ENCODE measurements around the gene RPS6KA2. TPM values are rescaled to one million over a fixed set of nuclear protein-coding genes. Genes with fewer than 3 reads are reported as not detected.

RPS6KA2 gene
- total RNA-seq, 1 experiment from 2014 or later, result 12.3 TPM

- Histone ChIP-seq H3K23ac (ENCODE audit: insufficient read length, low read depth, low read length) (no peak overlapping the region), H2BK15ac (ENCODE audit: low read depth, low read length) (no peak overlapping the region), H2AFZ (ENCODE audit: low read length) (no peak overlapping the region), H2BK12ac (ENCODE audit: insufficient read length, low read depth, low read length) (no peak overlapping the region), H3K4me1 (ENCODE audit: insufficient read depth, low read length) (no peaks in the 10 kb centered on the region), H3K14ac (ENCODE audit: insufficient read depth, low read length) (no peak overlapping the region; the same call in 1 of the 2 replicates), H3K79me2 (ENCODE audit: insufficient read depth, low read length) (no peaks in the 10 kb centered on the region), H3K4ac (ENCODE audit: low read depth, low read length) (no peak overlapping the region; the same call in 1 of the 2 replicates), H3K9ac (ENCODE audit: extremely low read depth, insufficient read length, low read length) (no peak overlapping the region), H3K79me1 (ENCODE audit: insufficient read depth, low read depth, low read length, poor library complexity, severe bottlenecking) (no peaks in the 10 kb centered on the region), H2AK5ac (ENCODE audit: insufficient read length, low read length) (no peak overlapping the region), H4K91ac (ENCODE audit: insufficient read length, low read depth, low read length) (no peak overlapping the region), H2BK5ac (ENCODE audit: insufficient read length, low read length) (no peak overlapping the region), H4K5ac (ENCODE audit: insufficient read length, low read depth, low read length) (no peak overlapping the region), H2BK120ac (ENCODE audit: low read depth, low read length, poor library complexity, severe bottlenecking) (no peak overlapping the region), H3K23me2 (ENCODE audit: insufficient read length, low read depth, low read length, poor library complexity, severe bottlenecking) (no peaks in the 10 kb centered on the region), H3K56ac (ENCODE audit: insufficient read length, low read depth, low read length) (no peak overlapping the region), H2BK20ac (ENCODE audit: low read depth, low read length, poor library complexity, severe bottlenecking) (no peak overlapping the region), H3K27me3 (ENCODE audit: insufficient read depth, low read length) (no peaks in the 10 kb centered on the region), H3K9me3 (ENCODE audit: control insufficient read depth, low read depth, low read length) (no peaks in the 10 kb centered on the region), H4K20me1 (ENCODE audit: control insufficient read depth, insufficient read depth, insufficient read length) (no peaks in the 10 kb centered on the region), H3K27ac (ENCODE audit: insufficient read length, low read depth, low read length) (no peak overlapping the region), H3K18ac (ENCODE audit: insufficient read length, low read depth, low read length) (peak overlapping the region; percentile 18), H4K8ac (replicated peaks; ENCODE audit: insufficient read length, low read depth, low read length) (no peak overlapping the region), H3K4me2 (ENCODE audit: insufficient read depth, insufficient read length, low read length) (no peak overlapping the region), H3T11ph (ENCODE audit: low read length) (no peak overlapping the region)
- peaks cover 4% of the 10 kb centered on the region in 2 experiments; a peak in 3 of 5 replicates for H3K9me3 Mint-ChIP-seq
- DNase-seq, result no peak
- TF ChIP-seq, protein P1, sequence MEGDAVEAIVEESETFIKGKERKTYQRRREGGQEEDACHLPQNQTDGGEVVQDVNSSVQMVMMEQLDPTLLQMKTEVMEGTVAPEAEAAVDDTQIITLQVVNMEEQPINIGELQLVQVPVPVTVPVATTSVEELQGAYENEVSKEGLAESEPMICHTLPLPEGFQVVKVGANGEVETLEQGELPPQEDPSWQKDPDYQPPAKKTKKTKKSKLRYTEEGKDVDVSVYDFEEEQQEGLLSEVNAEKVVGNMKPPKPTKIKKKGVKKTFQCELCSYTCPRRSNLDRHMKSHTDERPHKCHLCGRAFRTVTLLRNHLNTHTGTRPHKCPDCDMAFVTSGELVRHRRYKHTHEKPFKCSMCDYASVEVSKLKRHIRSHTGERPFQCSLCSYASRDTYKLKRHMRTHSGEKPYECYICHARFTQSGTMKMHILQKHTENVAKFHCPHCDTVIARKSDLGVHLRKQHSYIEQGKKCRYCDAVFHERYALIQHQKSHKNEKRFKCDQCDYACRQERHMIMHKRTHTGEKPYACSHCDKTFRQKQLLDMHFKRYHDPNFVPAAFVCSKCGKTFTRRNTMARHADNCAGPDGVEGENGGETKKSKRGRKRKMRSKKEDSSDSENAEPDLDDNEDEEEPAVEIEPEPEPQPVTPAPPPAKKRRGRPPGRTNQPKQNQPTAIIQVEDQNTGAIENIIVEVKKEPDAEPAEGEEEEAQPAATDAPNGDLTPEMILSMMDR (conservative IDR thresholded peaks at IDR 0.05), result no peak
- peaks cover 5 to 12% of the 10 kb centered on the region in 2 experiments; a peak in 3 of 4 replicates for H3K4me1 Mint-ChIP-seq
- no peaks in the 10 kb centered on the region for H3K27me3 Mint-ChIP-seq (ENCODE audit: low read depth)
- H3K4me3 Mint-ChIP-seq, result no peak overlapping the region
- WGBS (ENCODE audit: extremely low coverage, insufficient read length, low lambda C conversion rate), result no CpG with 5 or more reads among the region's 9 CpGs
- H3K36me3 Mint-ChIP-seq (ENCODE audit: insufficient read depth in 1 of 3, low read depth in 3 of 3), result peaks cover 14 to 18% (median 14%) of the 10 kb centered on the region in 3 experiments
- peak overlapping the region in 1 of 3 experiments; percentile 73; a peak in 1 of 7 replicates for H3K27ac Mint-ChIP-seq
Measured at GRCh38 chr6:166461821-166462460, 165.1 kb downstream of the RPS6KA2 start.
